ENCODE results near the gene WDR20.

DNA sequence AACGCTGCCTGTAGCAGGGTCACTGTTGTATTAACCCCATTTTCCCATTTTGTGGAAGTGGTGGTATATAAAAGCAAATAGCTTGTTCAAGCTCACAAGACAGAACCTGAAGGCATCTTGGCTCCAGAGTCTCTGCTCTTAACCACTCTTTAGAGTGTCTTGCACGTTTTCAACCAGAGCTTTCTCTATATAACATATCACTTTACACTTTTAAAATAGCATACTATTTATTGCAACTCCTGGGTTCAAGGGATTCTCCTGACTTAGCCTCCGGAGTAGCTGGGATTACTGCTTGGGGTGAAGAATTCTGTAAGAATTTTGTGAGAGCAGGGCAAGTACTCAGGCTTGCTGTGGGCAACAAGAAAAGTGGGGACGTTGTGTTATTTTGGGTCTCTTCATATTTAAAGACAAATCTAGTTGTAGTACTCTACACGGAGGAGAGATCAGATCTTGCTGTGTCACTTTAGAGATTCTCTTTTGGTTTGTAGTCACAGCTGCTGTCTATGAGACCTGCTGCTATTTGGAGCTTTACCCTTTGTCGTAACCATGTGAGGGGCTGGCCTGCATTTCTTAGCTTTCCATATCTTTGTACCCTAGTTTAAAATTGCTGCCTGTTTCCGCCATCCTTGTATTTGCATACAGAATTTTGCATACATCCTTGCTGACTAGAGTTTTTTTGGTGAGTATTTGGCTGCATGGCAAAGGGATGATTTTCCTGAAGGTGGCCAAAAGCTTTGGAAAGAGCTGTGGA, 40.7 kb downstream of the WDR20 start:
- TF ChIP-seq, protein P1, sequence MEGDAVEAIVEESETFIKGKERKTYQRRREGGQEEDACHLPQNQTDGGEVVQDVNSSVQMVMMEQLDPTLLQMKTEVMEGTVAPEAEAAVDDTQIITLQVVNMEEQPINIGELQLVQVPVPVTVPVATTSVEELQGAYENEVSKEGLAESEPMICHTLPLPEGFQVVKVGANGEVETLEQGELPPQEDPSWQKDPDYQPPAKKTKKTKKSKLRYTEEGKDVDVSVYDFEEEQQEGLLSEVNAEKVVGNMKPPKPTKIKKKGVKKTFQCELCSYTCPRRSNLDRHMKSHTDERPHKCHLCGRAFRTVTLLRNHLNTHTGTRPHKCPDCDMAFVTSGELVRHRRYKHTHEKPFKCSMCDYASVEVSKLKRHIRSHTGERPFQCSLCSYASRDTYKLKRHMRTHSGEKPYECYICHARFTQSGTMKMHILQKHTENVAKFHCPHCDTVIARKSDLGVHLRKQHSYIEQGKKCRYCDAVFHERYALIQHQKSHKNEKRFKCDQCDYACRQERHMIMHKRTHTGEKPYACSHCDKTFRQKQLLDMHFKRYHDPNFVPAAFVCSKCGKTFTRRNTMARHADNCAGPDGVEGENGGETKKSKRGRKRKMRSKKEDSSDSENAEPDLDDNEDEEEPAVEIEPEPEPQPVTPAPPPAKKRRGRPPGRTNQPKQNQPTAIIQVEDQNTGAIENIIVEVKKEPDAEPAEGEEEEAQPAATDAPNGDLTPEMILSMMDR (IDR thresholded peaks at IDR 0.05; ENCODE audit: insufficient read depth, low read length, poor library complexity, severe bottlenecking) = no peak
- no peak for TF ChIP-seq EZH2phosphoT487 (conservative IDR thresholded peaks at IDR 0.05; ENCODE audit: low read length)
